Left lung (tissue), 10 donors: ENCODE data around the gene PLPPR1. TPM values are rescaled to one million over a fixed set of nuclear protein-coding genes. Genes with fewer than 3 reads are reported as not detected.

Experiments
- ATAC-seq: fragments of 200-7000 bp; cut with Tn5 transposase; one replicate; pipeline ENCODE4 v1.9.1; 2020; ENCODE audit warnings: moderate library complexity
- DNase-seq, 4 donors: peaks; one replicate each; pipeline ENCODE4 v3.0.0-alpha.2; 2013 to 2020
- H3K27ac ChIP-seq, 2 donors: fragments of 200-600 bp; sonication (generic) in 1 of 2; one replicate each; pipeline versions ENCODE4 v1.5.0 to v1.8.0; 2020 to 2021
- H3K27me3 ChIP-seq, 2 donors: fragments of 200-600 bp; sonication (generic) in 1 of 2; one replicate each; pipeline versions ENCODE4 v1.5.0 to v1.8.0; 2020 to 2021
- H3K36me3 ChIP-seq, 2 donors: fragments of 200-600 bp; sonication (generic) in 1 of 2; one replicate each; pipeline versions ENCODE4 v1.5.0 to v1.8.0; 2020 to 2021
- H3K4me1 ChIP-seq, 2 donors: fragments of 200-600 bp; one replicate each; pipeline ENCODE4 v1.8.0; 2021
- H3K4me3 ChIP-seq, 2 donors: fragments of 200-600 bp; sonication (generic) in 1 of 2; one replicate each; pipeline versions ENCODE4 v1.5.0 to v1.8.0; 2020 to 2021; ENCODE audit warnings: mild to moderate bottlenecking in 1 of 2
- H3K9me3 ChIP-seq, 2 donors: fragments of 200-600 bp; sonication (generic) in 1 of 2; one replicate each; pipeline versions ENCODE4 v1.5.0 to v1.8.0; 2020 to 2021
- intact Hi-C, 2 donors: fragments of 100-400 bp; cut with DNase I; formaldehyde crosslinking; loops; one replicate each; pipeline versions ENCODE4 v1.11.2 to v1.14.2; 2022
- polyA plus RNA-seq, 6 donors: library from polyadenylated mRNA; unstranded; fragments of 120-200 nt; gene quantifications; one replicate each; pipeline ENCODE4 v1.2.1, GENCODE V29; 2013; ENCODE audit not compliant: insufficient read length in 6 of 6
- total RNA-seq, 2 donors: library from RNA; stranded (reverse); fragmentation: NEBNext Ultra II Directional; extraction: Animal tissue kit (Norgen Biotek cat#: 25700); gene quantifications; one replicate each; pipeline ENCODE4 v1.2.1, GENCODE V29; 2021
- TF ChIP-seq, protein P1 (sequence below), 2 donors: fragments of 200-600 bp; sonication (generic) in 1 of 2; IDR thresholded peaks; one replicate each; pipeline versions ENCODE4 v1.5.0 to v1.8.0; 2021; ENCODE audit warnings: antibody characterized with exemption in 2 of 2
- donor health status: DM: no; HTN: yes; CAD: no.
- donor health status: DM: no; HTN: no; CAD: no.

The PLPPR1 gene
- total and polyA plus RNA-seq, 8 donors, result 1.6 to 24.5 (median 21.4) TPM

- H3K4me1 ChIP-seq, result no peaks in the 10 kb centered on the region
- TF ChIP-seq, protein P1, sequence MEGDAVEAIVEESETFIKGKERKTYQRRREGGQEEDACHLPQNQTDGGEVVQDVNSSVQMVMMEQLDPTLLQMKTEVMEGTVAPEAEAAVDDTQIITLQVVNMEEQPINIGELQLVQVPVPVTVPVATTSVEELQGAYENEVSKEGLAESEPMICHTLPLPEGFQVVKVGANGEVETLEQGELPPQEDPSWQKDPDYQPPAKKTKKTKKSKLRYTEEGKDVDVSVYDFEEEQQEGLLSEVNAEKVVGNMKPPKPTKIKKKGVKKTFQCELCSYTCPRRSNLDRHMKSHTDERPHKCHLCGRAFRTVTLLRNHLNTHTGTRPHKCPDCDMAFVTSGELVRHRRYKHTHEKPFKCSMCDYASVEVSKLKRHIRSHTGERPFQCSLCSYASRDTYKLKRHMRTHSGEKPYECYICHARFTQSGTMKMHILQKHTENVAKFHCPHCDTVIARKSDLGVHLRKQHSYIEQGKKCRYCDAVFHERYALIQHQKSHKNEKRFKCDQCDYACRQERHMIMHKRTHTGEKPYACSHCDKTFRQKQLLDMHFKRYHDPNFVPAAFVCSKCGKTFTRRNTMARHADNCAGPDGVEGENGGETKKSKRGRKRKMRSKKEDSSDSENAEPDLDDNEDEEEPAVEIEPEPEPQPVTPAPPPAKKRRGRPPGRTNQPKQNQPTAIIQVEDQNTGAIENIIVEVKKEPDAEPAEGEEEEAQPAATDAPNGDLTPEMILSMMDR (IDR thresholded peaks at IDR 0.05), result no peak
- H3K27ac ChIP-seq, result no peak overlapping the region
- no peaks in the 10 kb centered on the region for H3K9me3 ChIP-seq
- ATAC-seq (no peak), DNase-seq (no peak)
- H3K27me3 ChIP-seq, result no peaks in the 10 kb centered on the region
- H3K36me3 ChIP-seq, result no peaks in the 10 kb centered on the region
- intact Hi-C loops, result no loop called here
- no peak overlapping the region for H3K4me3 ChIP-seq
Measured at GRCh38 chr9:101158361-101158760, 129.8 kb downstream of the PLPPR1 start.

DNA sequence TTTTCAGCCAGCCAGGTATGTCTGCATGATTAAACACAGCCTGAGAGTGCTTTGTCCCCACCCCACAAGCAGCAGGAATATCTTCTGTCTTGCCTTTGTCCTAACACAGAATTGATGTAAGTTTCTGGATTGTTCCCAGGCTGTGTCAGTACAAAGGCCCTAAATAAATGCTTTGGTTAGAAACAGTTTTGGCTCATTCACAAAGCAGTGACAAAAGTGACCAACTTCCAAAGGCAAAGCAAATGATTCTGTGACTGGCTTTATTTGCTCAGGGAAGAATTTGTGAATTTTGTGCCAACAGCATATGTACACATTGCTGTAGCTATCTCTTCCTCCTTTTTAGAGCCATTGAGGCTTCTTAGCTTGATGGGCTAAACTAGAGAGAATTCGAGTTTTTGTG, 133.7 kb downstream of the PLPPR1 start:
- intact Hi-C loops, result no loop called here
- Histone ChIP-seq H3K27me3 (no peaks in the 10 kb centered on the region), H3K4me1 (no peaks in the 10 kb centered on the region), H3K36me3 (no peaks in the 10 kb centered on the region), H3K9me3 (no peaks in the 10 kb centered on the region), H3K27ac (no peak overlapping the region), H3K4me3 (no peak overlapping the region)
- TF ChIP-seq, protein P1 (IDR thresholded peaks at IDR 0.05), result no peak
- ATAC-seq (no peak), DNase-seq (no peak)

GRCh38 chr9:101165131-101165530, 136.6 kb downstream of the PLPPR1 start:
- ATAC-seq (no peak), DNase-seq (no peak)
- Histone ChIP-seq H3K4me1 (no peaks in the 10 kb centered on the region), H3K27ac (no peak overlapping the region), H3K36me3 (no peaks in the 10 kb centered on the region), H3K4me3 (no peak overlapping the region), H3K27me3 (no peaks in the 10 kb centered on the region), H3K9me3 (no peaks in the 10 kb centered on the region)
- intact Hi-C loops, result no loop called here
- TF ChIP-seq, protein P1 (IDR thresholded peaks at IDR 0.05), result no peak

- intact Hi-C loops, result no loop called here
- TF ChIP-seq, protein P1 (IDR thresholded peaks at IDR 0.05), result no peak
- H3K9me3 ChIP-seq, result no peaks in the 10 kb centered on the region
- H3K36me3 ChIP-seq, result no peaks in the 10 kb centered on the region
- DNase-seq (no peak), ATAC-seq (no peak)
- H3K4me1 ChIP-seq, result no peaks in the 10 kb centered on the region
- no peak overlapping the region for H3K27ac ChIP-seq
- H3K4me3 ChIP-seq, result no peak overlapping the region
- H3K27me3 ChIP-seq, result no peaks in the 10 kb centered on the region
Measured at GRCh38 chr9:101167490-101168134, 139.1 kb downstream of the PLPPR1 start.

DNA sequence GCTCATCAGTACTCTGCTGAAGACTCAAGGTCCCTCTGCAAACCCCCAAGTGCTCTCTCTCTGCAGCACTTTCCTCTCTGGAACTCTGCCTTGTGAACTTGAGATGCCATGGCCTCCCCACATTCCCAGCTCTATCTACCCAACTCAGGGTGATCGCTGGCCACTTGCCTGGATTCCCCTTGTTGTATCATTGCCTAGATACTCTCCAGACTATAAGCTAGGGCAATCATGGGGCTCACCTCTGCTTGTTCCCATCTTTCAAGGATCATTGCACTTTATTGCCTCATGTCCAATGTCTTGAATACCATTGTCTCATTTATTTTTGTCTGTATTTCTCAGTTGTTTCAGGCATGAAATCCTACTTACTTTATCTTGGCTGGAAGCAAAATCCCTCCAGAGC, 144.1 kb downstream of the PLPPR1 start:
- intact Hi-C loops, result no loop called here
- DNase-seq, result no peak
- no peaks in the 10 kb centered on the region for H3K9me3 ChIP-seq
- no peaks in the 10 kb centered on the region for H3K4me1 ChIP-seq
- H3K27ac ChIP-seq, result no peak overlapping the region
- no peak overlapping the region for H3K4me3 ChIP-seq
- ATAC-seq, result no peak
- H3K36me3 ChIP-seq, result no peaks in the 10 kb centered on the region
- TF ChIP-seq, protein P1 (IDR thresholded peaks at IDR 0.05), result no peak
- H3K27me3 ChIP-seq, result no peaks in the 10 kb centered on the region
